GM04503 (cell line): ENCODE data around the gene AGAP3.

ENCODE experiments used
- DNase-seq: peaks from one replicate; pipeline ENCODE4 v3.0.0-alpha.2; 2012; ENCODE audit warnings: low read depth

AGAP3 gene

GRCh38 chr7:151088019-151088855 lies 2.0 kb downstream of the AGAP3 start:
- no peak for DNase-seq

DNA sequence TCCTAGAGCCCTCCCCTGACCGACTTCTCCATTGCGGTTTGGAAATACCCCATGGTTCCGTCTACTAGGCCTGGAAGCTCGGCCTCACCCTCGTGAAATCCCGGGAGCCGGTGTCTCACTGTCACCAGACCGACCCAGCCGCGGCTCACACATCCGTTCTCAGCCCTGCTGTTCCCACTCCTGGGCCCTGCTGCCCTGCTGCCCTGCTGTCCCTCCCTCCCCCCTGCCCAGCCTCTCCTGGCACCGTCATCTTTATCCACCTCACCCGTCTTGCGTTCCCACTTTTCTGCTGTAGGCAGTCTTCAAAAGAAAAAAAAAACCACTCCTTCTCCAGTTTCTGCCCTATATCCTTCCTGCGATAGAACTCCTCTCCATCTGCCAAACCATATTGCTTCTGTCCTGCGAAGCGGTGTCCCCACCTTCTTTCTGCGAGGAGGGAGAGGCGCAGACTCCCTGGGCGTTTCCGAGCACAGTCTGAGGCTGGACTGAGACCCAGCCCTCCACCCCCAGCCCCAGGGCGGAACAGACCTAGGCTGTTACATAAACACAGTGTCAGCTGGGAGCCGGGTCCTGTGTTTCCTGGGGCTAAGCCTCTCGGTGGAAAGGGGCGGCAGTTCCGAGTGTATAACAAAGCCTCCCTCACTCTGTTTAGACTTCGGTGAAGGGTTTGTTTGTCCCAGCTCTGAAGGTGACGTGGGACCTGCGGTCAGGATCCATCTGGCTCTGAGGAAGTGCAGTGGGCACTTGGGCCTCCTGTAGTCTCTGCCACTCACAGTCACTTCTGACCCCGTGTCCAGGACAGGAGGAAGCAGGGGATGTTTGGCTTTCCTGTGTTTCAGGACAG lies 2.8 kb downstream of the AGAP3 start:
- DNase-seq, result no peak

- DNase-seq, result no peak
These were observed 3.8 kb downstream of the AGAP3 start for GRCh38 chr7:151089893-151090730.

DNA sequence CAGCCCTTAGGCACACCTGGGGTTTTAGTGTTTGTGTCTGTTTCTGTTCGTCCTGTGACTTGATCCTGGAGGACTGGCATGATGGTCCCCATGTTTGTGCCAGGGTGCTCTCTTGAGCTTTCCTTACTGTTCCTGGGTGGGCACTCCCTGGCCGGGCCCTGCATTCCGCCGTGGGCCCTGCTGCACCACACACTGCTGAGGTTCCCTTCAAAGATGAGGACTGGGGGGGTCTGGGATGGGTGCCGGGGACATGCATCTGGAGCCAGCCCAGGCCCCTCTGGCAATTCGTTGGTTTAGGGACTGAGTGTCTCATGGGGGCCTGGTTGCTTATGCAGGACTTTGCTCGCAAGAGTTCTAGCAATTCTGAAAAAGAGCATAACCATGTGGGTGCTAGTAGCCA lies 4.7 kb downstream of the AGAP3 start:
- no peak for DNase-seq

DNA sequence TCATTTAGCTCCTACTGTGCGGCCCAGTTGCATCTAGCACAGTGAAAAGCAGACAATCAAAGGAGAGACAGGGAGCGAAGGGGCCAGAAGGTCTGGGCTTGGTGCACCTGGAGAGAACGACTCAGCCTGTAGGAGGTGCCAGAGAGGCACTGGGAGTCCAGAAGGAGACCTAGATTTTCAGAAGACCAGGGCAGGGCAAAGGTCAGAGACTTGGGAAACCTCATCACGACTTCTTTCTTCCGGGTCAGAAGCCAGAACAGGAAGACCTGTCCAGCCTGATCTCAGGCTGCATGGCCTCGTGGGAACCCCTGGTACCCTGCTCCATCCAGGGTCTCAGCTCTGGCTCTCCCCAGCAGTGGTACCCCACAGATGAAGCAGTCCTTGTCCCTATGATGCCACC lies 5.2 kb downstream of the AGAP3 start:
- no peak for DNase-seq

DNA sequence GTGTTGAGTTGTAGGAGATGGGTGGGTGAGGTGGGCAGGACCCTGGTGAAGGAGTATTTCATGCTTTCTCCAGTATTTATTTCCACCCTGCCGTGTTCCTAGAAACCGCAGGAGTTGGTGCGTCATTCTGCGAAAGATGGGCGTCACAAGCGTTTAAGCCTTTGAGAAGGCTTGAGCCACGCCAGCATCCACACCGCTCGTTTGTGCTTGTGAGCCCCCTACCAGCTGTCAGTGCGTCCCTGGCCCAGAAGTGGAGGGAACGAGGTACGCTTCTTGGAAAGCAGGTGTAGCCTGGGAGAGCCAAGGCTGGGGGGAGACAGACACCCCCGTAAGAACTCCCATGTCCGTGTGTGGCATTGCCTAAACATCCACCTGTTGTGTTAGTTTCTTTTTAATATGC lies 5.7 kb downstream of the AGAP3 start:
- DNase-seq, result no peak

GRCh38 chr7:151093748-151094147 lies 7.5 kb downstream of the AGAP3 start:
- no peak for DNase-seq

DNA sequence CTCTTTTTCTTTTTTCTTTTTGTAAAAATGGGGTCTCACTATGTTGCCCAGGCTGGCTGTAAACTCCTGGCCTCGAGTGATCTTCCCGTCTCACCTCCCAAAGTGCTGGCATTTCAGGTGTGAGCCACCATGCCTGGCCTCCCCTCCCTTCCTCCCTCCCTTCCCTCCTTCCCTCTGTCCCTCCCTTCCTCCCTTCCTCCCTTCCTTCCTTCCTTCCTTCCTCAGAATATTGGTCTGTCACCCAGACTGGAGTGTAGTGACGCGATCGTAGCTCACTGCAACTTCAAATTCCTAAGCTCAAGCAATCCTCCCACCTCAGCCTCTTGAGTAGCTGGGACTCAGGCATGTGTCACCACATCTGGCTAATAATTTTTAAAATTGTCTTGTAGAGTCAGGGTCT lies 8.4 kb downstream of the AGAP3 start:
- no peak for DNase-seq

- DNase-seq, result no peak
These were observed 9.0 kb downstream of the AGAP3 start for GRCh38 chr7:151095123-151095797.

DNA sequence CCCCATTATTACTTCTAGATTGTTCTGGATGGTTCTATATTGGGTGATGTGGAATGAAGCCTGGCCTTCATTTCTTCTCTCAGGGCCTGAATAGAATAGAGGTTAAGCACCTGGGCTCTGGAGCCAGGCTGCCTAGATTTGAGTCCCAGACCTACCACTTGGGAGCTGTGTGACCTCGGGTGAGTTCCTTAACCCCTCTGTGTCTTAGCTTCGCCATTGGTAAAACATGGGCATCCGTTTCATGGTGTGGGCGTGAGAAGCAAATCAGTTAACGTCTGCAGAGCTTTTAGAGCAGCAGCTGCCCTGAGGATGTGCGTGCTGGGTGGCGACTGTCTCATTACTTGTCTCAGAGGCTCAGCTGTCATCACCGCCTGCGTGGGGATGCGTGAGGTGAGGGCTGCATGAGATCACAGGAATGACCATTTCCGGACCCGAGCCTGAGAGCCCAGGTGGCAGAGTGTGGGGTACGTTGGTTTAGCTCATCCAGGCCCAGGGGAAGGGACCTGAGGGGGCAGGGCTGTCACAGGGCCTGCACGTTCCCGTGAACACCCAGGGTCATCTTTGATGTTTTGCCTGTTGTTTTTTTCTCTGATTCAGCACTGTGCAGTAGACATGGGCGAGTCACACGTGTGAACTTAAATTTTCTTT lies 9.7 kb downstream of the AGAP3 start:
- no peak for DNase-seq

DNA sequence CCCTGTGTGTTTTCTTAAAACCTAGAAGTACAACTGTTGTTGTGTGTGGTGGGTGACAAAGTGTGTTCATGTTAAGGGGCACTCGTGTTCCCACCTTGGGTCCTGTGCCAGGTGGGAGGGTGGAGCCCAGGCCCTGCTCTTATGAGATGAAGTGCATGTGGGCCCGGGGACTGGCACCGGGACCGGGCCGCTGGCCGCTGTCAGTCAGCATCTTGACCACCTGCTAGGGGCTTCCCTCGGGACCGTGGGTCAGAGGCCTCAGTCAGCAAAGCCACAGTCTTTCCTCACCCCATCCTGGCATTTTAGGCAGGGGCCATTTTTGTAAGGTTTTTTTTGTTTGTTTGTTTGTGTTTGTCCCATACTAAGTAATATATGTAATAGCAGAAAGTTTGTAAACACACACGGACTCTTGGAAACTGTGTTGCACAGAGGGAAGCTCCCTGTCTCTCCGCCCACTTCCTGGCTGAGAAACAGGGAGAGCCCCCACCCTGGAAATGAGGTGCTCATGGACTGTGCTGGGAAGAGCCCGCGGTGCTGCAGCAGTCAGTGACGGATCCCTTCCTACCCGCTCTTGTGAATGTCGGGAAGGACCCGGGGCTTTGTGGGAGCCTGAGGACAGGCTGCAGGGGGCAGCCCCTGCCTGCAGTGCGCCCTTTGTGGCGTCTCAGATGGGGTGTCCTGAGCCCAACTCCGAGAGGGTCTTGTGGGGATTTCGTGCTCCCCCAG lies 13.4 kb downstream of the AGAP3 start:
- DNase-seq, result no peak

DNA sequence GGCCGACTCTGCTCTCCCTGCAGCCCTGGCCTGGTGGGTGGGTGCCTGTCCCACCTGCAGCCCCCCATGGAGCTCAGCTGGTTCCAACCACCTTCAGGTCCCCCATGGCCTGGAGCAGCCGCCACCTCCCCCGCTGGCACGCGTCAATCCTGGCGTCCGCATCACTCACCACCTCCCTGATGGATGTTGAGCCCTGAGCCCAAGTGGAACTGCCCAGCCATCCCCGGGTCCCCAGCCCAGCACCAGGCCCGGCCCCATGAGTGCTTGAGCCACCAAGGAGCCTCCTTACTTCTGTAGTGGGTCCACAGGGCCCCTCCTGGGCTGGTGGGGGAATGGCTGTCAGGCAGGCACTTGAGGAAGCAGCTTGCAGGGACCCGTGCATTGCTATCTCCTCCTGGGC lies 14.6 kb downstream of the AGAP3 start:
- DNase-seq, result no peak

- no peak for DNase-seq
These were observed 15.5 kb downstream of the AGAP3 start for GRCh38 chr7:151101621-151102396.

- no peak for DNase-seq
These were observed 16.7 kb downstream of the AGAP3 start for GRCh38 chr7:151102991-151103390.

GRCh38 chr7:151103973-151104372 lies 17.7 kb downstream of the AGAP3 start:
- no peak for DNase-seq

- DNase-seq, result no peak
These were observed 18.3 kb downstream of the AGAP3 start for GRCh38 chr7:151104411-151105235.

GRCh38 chr7:151107882-151108281 lies 21.6 kb downstream of the AGAP3 start:
- DNase-seq, result no peak

DNA sequence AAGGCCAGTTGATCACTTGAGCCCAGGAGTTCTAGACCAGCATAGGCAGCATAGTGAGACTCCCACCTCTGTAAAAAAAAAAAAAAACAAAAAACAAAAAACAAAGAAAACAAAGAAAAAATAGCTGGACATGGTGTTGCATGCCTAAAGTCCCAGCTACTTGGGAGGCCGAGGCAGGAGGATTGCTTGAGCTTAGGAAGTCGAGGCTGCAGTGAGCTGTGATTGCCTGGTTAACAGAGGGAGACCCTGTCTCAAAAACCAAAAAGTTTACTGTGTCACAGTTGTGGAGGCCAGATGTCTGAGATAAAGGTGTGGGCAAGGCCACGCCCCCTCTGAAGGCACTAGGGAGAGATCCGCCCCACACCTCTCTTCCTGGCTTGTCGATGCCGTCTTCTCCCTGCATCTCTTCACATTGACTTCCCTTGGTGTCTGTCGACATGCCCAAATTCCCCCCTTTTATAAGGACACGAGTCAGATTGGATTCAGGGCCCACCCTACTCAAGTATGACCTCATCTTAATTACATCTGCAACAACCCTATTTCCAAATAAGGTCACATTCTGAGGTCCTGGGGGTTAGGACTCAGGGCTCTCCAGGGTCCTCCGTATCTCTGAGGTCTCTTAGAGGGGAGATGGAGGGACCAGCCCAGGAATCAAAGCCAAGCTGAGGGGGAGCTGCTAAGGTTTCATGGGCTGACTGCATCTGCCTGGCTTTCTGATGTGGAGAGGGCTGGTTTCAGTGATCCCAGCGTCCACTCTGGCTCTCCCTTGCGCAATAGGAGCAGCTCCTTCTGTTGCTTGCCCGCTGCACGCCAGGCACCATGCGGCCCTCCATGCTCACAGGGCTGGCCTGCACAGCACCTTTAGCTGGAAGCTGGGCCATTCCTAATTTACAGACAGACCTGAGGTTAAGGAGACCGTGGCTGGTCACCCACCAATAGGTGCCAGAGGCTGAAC lies 23.1 kb downstream of the AGAP3 start:
- no peak for DNase-seq
